Fibroblast of villous mesenchyme (primary cell): ENCODE data around the gene RHBDD3. TPM values are rescaled to one million over a fixed set of nuclear protein-coding genes. Genes with fewer than 3 reads are reported as not detected.

Source experiments
- DNase-seq: peaks from one replicate; pipeline ENCODE4 v3.0.0-alpha.2; 2010; ENCODE audit warnings: low read depth
- H3K4me3 ChIP-seq: 2 replicates; pipeline ENCODE4 v1.5.1; 2011; ENCODE audit warnings: low read depth, mild to moderate bottlenecking, low read length
- total RNA-seq: library from RNA; depleted of rRNA; stranded (reverse); fragments of >200 nt; gene quantifications from 2 replicates; pipeline ENCODE4 v1.2.3, GENCODE V29; 2012
- TF ChIP-seq, protein P1 (sequence below): IDR thresholded peaks from 2 replicates; pipeline ENCODE4 v1.5.1; 2012; ENCODE audit warnings: low read depth, mild to moderate bottlenecking, low read length; ENCODE audit not compliant: insufficient read depth

The RHBDD3 gene
- total RNA-seq, 1 donor = 22.9 TPM

DNA sequence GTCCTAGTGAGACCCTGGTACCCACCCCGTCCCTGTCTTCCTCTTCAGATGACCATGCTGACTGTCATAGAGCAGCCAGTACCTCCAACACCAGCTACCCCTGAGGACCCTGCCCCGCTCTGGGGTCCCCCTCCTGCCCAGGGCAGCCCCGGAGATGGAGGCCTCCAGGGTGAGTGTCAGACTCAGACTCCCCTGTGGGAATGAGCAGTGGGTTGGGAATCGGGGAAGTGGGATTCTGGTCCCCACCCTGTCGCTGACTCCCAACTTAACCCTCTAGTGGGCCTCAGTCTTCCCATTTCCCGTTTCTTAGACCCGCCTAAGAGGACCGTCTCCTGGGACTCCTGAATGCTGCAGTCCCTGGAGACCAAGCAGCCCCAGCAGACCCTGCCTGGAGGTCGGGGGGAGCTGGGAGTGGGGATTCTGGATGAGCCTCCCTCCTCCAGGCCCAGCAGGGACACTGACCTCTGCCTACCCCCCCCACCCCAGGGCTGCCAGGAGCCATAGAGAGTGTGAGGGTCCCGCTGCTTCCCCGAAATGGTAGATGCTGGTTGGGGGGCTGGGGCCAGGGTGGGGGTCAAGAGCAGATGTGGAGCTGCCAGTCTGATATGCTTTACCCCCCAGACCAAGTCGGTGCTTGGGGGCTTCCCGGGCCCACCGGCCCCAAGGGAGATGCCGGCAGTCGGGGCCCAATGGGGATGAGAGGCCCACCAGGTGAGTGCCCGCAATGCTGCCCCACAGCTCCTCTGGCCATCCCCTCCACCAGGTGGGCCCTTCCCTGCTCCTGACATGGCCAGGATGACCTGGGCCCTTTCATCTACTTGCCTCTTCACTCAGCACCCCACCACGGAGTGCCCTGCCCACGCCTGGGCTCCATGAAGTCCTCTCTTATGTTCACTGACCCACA, 36.6 kb downstream of the RHBDD3 start:
- H3K4me3 ChIP-seq = no peak overlapping the region
- DNase-seq = no peak
- TF ChIP-seq, protein P1, sequence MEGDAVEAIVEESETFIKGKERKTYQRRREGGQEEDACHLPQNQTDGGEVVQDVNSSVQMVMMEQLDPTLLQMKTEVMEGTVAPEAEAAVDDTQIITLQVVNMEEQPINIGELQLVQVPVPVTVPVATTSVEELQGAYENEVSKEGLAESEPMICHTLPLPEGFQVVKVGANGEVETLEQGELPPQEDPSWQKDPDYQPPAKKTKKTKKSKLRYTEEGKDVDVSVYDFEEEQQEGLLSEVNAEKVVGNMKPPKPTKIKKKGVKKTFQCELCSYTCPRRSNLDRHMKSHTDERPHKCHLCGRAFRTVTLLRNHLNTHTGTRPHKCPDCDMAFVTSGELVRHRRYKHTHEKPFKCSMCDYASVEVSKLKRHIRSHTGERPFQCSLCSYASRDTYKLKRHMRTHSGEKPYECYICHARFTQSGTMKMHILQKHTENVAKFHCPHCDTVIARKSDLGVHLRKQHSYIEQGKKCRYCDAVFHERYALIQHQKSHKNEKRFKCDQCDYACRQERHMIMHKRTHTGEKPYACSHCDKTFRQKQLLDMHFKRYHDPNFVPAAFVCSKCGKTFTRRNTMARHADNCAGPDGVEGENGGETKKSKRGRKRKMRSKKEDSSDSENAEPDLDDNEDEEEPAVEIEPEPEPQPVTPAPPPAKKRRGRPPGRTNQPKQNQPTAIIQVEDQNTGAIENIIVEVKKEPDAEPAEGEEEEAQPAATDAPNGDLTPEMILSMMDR = no peak

DNA sequence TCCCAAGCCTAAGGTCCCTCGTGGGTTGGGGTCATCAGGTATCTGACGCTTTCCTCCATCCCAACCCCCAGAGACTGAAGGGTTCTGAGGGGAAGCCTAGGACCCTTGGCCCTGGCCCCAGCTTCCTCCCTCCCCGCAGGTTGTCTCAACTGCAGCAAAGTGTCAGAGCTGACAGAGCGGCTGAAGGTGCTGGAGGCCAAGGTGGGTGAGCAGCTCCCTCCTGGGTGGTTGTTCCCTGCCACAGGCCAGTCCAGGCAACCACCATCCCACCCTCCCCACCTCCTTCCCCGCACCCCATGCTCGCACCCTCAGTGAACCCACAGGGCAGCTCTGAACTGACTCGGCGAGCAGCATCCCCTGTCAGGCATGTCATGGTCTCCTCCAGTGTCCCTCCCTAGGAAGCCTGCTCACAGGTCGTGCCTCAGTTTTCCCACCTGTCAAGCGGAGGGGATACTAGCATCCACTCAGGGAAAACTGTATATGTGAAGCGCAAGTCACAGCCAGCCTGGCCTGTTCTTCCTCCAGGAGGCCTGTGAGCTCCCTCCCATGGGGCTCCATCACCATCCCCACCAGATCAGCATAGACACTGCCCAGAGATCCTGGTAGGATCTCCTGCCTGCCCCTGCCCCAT, 41.3 kb downstream of the RHBDD3 start:
- DNase-seq = no peak
- H3K4me3 ChIP-seq = no peak overlapping the region
- TF ChIP-seq, protein P1 = no peak

DNA sequence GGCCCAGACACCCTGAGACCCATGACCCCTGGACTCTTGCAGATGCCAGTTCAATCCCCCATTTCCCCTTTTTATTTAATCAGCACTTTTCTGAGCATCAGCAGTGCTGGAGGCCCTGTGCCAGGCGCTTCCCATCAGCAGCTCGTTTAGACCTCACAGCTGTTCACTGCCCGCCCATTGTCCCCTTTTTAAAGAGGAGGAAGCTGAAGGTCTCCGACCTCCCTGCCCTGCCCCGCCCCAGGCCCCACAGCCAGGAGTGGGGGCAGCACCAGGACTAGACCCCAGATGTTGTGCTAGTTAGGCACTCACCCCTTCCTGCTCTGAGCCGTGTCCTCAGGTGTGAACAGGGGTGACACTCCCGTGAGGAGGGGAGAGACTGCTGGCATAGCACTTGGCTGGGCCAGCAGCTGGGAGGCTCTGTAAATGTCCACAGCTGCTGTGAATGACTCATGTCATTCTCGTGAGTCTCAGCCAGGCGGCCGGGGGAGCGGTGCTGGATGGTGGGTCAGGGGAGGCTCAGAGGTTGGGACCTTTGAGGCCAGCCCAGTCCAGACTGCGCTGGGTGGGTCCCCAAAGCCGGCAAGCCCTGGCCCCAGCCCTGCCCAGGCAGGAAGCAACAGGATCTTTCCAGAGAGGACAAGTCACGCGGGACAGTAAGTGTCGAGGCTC, 42.2 kb downstream of the RHBDD3 start:
- no peak overlapping the region for H3K4me3 ChIP-seq
- TF ChIP-seq, protein P1 = no peak
- DNase-seq = peak; percentile 19

DNA sequence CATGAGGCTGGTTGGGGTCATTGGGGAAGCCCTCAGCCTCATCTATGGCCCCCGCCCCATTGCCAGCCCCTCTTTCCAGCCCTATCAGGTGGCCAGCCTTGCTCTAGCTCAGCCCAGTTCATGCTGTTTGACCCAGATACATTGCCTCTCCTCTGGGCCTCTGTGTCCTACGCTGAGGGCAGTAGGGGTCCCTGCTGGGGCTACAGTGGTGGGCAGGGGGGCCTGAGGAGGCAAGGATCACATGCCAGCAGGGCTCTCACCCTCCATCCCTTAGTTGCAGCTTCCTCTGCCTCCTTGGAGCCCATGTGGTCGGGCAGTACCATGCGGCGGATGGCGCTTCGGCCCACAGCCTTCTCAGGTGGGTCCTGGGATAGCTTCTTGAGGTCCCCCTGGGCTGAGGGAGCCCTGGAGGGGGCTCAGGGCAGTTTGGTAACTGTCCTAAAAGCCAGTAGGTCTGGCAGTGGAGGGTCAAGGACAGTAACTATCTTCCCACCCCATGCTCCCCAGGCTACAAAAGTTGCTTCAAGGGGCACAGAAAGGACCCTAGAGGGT, 42.8 kb downstream of the RHBDD3 start:
- no peak overlapping the region for H3K4me3 ChIP-seq
- TF ChIP-seq, protein P1 = no peak
- DNase-seq = no peak

DNA sequence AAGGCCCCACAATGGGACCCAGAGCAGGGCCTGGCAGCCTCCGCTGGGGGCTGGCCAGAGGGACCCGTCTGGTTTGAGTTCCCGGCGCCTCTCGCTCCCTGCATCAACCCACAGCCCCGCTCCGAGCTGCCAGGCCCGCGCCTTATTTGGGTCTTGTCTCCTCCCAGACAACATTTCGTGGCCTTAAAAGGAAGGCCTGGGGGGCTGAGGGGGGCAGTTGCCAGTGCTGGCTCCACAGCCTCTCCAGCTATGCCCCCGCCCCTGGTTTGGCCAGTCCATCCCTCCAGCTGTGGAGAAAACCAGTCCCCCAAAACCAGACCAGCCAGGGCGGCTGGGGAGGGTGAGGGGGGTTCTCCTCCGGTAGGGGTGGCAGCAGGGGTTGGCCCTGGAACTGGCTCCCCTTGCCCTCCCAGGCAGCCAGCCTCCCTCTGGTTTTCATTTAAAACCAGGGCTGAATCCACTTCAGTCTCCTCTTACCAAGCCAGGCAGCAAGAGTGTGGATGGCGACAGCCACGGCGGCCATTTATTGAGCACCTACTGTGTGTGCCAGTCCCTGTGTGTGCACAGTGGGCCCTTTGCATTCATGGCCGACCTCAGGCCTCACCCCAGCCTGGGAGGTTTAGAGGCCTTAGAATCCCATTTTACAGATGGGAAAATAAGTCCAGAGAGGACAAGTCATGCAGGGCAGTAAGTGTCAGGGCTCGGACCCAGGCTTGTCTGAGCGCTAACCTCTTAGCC, 43.5 kb downstream of the RHBDD3 start:
- TF ChIP-seq, protein P1 = no peak
- H3K4me3 ChIP-seq = no peak overlapping the region
- DNase-seq = no peak
